Loucy (cell line): Measurements from ENCODE around the gene EXOC7.
"Not testable (repeated sequence)": the region's sequence is repeated elsewhere in the genome, so short reads cannot be mapped to it uniquely, and the experiment has no call there.

Experiments used
- H2AFZ ChIP-seq: fragments of 200-600 bp; sonication (generic); 2 replicates; pipeline ENCODE4 v1.6.0; 2016; ENCODE audit warnings: antibody characterized with exemption, mild to moderate bottlenecking, low read length, moderate library complexity
- H3F3A ChIP-seq: fragments of 200-600 bp; 2 replicates; pipeline ENCODE4 v1.6.0; 2016; ENCODE audit warnings: antibody characterized with exemption, low read depth, mild to moderate bottlenecking
- H3K27me3 ChIP-seq: fragments of 200-600 bp; sonication (generic); 2 replicates; pipeline ENCODE4 v1.6.1; 2014; ENCODE audit warnings: low read length, mild to moderate bottlenecking; ENCODE audit not compliant: insufficient read depth, poor library complexity, severe bottlenecking
- H3K36me3 ChIP-seq: fragments of 200-600 bp; sonication (generic); 2 replicates; pipeline ENCODE4 v1.6.1; 2016; ENCODE audit warnings: low read length; ENCODE audit not compliant: insufficient read depth
- H3K4me1 ChIP-seq: fragments of 200-600 bp; sonication (generic); 2 replicates; pipeline ENCODE4 v1.5.1; 2014; ENCODE audit warnings: low read length, mild to moderate bottlenecking; ENCODE audit not compliant: insufficient read depth, poor library complexity, severe bottlenecking
- H3K4me2 ChIP-seq: fragments of 200-600 bp; sonication (generic); 2 replicates; pipeline ENCODE4 v1.6.0; 2014; ENCODE audit warnings: antibody characterized with exemption, low read length, low read depth, mild to moderate bottlenecking; ENCODE audit not compliant: poor library complexity, severe bottlenecking
- H3K4me3 ChIP-seq: fragments of 200-600 bp; sonication (generic); 2 replicates; pipeline ENCODE4 v1.5.1; 2014; ENCODE audit warnings: low read length, mild to moderate bottlenecking, mixed read lengths; ENCODE audit not compliant: poor library complexity, severe bottlenecking
- H3K79me2 ChIP-seq: fragments of 200-600 bp; sonication (generic); 2 replicates; pipeline ENCODE4 v1.6.1; 2014; ENCODE audit warnings: low read length; ENCODE audit not compliant: insufficient read depth
- H3K9ac ChIP-seq: fragments of 200-600 bp; sonication (generic); 2 replicates; pipeline ENCODE4 v1.6.0; 2014; ENCODE audit warnings: mild to moderate bottlenecking, low read depth, low read length, moderate library complexity; ENCODE audit not compliant: poor library complexity, severe bottlenecking
- H3K9me2 ChIP-seq: fragments of 200-600 bp; sonication (generic); replicated peaks from 2 replicates; pipeline ENCODE4 v1.6.1; 2016; ENCODE audit warnings: low read depth, low read length, mixed read lengths
- H3K9me3 ChIP-seq: fragments of 200-600 bp; sonication (generic); 2 replicates; pipeline ENCODE4 v1.6.1; 2014; ENCODE audit warnings: mild to moderate bottlenecking, antibody characterized with exemption, low read length, low read depth; ENCODE audit not compliant: insufficient read depth
- H4K20me1 ChIP-seq: fragments of 200-600 bp; sonication (generic); 2 replicates; pipeline ENCODE4 v1.6.0; 2014; ENCODE audit warnings: antibody characterized with exemption, low read length, mild to moderate bottlenecking; ENCODE audit not compliant: insufficient read depth, poor library complexity, severe bottlenecking
- CTCF ChIP-seq: fragments of 200-600 bp; sonication (generic); conservative IDR thresholded peaks from 2 replicates; pipeline ENCODE4 v1.5.1; 2014; ENCODE audit warnings: mild to moderate bottlenecking, antibody characterized with exemption, low read length
- EZH2phosphoT487 ChIP-seq: fragments of 200-600 bp; IDR thresholded peaks from 2 replicates; pipeline ENCODE4 v1.6.1; 2018; ENCODE audit warnings: antibody characterized with exemption, mild to moderate bottlenecking, moderate library complexity, borderline replicate concordance

The EXOC7 gene

GRCh38 chr17:76046064-76046463 is 57.5 kb downstream of the EXOC7 start:
- peaks cover 95% of the 10 kb centered on the region; the same call in 1 of the 2 replicates for H3K36me3 ChIP-seq
- H3K9me2 ChIP-seq, result no peaks in the 10 kb centered on the region
- H3K27me3 ChIP-seq, result no peaks in the 10 kb centered on the region
- no peak overlapping the region for H3K4me2 ChIP-seq
- H3K9ac ChIP-seq, result no peak overlapping the region
- H3K4me1 ChIP-seq, result no peaks in the 10 kb centered on the region
- 0 out of 2 replicates have a peak, but pooled peaks cover 5% of the 10 kb centered on the region for H3K79me2 ChIP-seq
- H3F3A ChIP-seq, result no peaks in the 10 kb centered on the region
- no peak overlapping the region for H2AFZ ChIP-seq
- no peaks in the 10 kb centered on the region for H3K9me3 ChIP-seq
- no peak overlapping the region for H3K4me3 ChIP-seq
- no peaks in the 10 kb centered on the region for H4K20me1 ChIP-seq
- TF ChIP-seq CTCF, result no peak
- no peak for TF ChIP-seq EZH2phosphoT487

GRCh38 chr17:76044475-76045007 is 59.0 kb downstream of the EXOC7 start:
- not testable (repeated sequence) for H3K9ac ChIP-seq, H3K4me1 ChIP-seq, H3K79me2 ChIP-seq, H3K9me2 ChIP-seq, H2AFZ ChIP-seq, H3K27me3 ChIP-seq, H3K4me3 ChIP-seq, H3K4me2 ChIP-seq, H3F3A ChIP-seq, H3K9me3 ChIP-seq, H4K20me1 ChIP-seq
- peaks cover 94% of the 10 kb centered on the region; the same call in 1 of the 2 replicates for H3K36me3 ChIP-seq

- H3K4me3 ChIP-seq, H3K4me2 ChIP-seq, H2AFZ ChIP-seq, H3K27me3 ChIP-seq, H4K20me1 ChIP-seq, H3F3A ChIP-seq, H3K79me2 ChIP-seq, H3K9me2 ChIP-seq, H3K9me3 ChIP-seq, H3K9ac ChIP-seq, H3K4me1 ChIP-seq: not testable (repeated sequence)
- peaks cover 94% of the 10 kb centered on the region; the same call in 1 of the 2 replicates for H3K36me3 ChIP-seq
Measured at GRCh38 chr17:76042868-76043267, 60.7 kb downstream of the EXOC7 start.

GRCh38 chr17:76040376-76040775 is 63.2 kb downstream of the EXOC7 start:
- Histone ChIP-seq H3K4me2 (no peak overlapping the region), H3F3A (no peaks in the 10 kb centered on the region), H3K36me3 (peaks cover 73% of the 10 kb centered on the region; the same call in 1 of the 2 replicates), H3K9ac (no peak overlapping the region), H3K4me1 (peaks cover 9% of the 10 kb centered on the region), H2AFZ (no peak overlapping the region), H3K79me2 (no peaks in the 10 kb centered on the region), H3K9me2 (no peaks in the 10 kb centered on the region), H3K27me3 (no peaks in the 10 kb centered on the region), H4K20me1 (no peaks in the 10 kb centered on the region), H3K9me3 (no peaks in the 10 kb centered on the region), H3K4me3 (no peak overlapping the region)
- TF ChIP-seq EZH2phosphoT487, result no peak
- no peak for TF ChIP-seq CTCF
